Ascending aorta (tissue), 2 donors: ENCODE measurements around the gene TEDDM1. TPM values are rescaled to one million over a fixed set of nuclear protein-coding genes. Genes with fewer than 3 reads are reported as not detected.

Experiments
- DNase-seq, 2 donors: peaks; one replicate each; pipeline ENCODE4 v3.0.0-alpha.2; 2019; ENCODE audit warnings: low spot score in 2 of 2
- H3K27ac ChIP-seq, 2 donors: fragments of 200-600 bp; sonication (generic); one replicate each; pipeline ENCODE4 v1.5.1; 2016 to 2017; ENCODE audit warnings: mild to moderate bottlenecking in 1 of 2
- H3K27me3 ChIP-seq: fragments of 200-600 bp; sonication (generic); one replicate; pipeline ENCODE4 v1.5.1; 2017
- H3K36me3 ChIP-seq, 2 donors: fragments of 200-600 bp; sonication (generic); one replicate each; pipeline ENCODE4 v1.5.1; 2016
- H3K4me1 ChIP-seq, 2 donors: fragments of 200-600 bp; sonication (generic); one replicate each; pipeline ENCODE4 v1.5.1; 2016 to 2017; ENCODE audit warnings: mild to moderate bottlenecking in 1 of 2
- H3K4me3 ChIP-seq, 2 donors: fragments of 200-600 bp; sonication (generic); one replicate each; pipeline ENCODE4 v1.5.1; 2016 to 2017; ENCODE audit warnings: mild to moderate bottlenecking in 1 of 2
- H3K9me3 ChIP-seq, 2 donors: fragments of 200-600 bp; sonication (generic); one replicate each; pipeline ENCODE4 v1.5.1; 2016
- intact Hi-C: fragments of 100-400 bp; cut with DNase I; formaldehyde crosslinking; loops from one replicate; pipeline ENCODE4 v1.15.1; 2023
- total RNA-seq: library from RNA; depleted of rRNA; stranded (reverse); fragments of >200 nt; gene quantifications from one replicate; pipeline ENCODE4 v1.1.0, GENCODE V29; 2016
- TF ChIP-seq, protein P1 (sequence below), 3 experiments: fragments of 200-600 bp in 2 of 3; fragments of 450-650 bp in 1 of 3; sonication (generic) in 2 of 3; IDR thresholded peaks; one replicate each; pipeline ENCODE4 v1.5.1; 2016 to 2019; ENCODE audit warnings: antibody characterized with exemption in 3 of 3, mild to moderate bottlenecking in 1 of 3, moderate library complexity in 1 of 3

Gene TEDDM1
- total RNA-seq, 1 donor from 2014 or later, result not detected

GRCh38 chr1:182376936-182377574 is 23.4 kb downstream of the TEDDM1 start:
- no peaks in the 10 kb centered on the region for H3K9me3 ChIP-seq
- H3K4me1 ChIP-seq, result no peaks in the 10 kb centered on the region
- no peaks in the 10 kb centered on the region for H3K27me3 ChIP-seq
- H3K36me3 ChIP-seq, result peaks cover 0 to 9% of the 10 kb centered on the region in 2 donors
- no peak overlapping the region for H3K27ac ChIP-seq
- no peak for DNase-seq
- intact Hi-C loops, result no loop called here
- TF ChIP-seq, protein P1, sequence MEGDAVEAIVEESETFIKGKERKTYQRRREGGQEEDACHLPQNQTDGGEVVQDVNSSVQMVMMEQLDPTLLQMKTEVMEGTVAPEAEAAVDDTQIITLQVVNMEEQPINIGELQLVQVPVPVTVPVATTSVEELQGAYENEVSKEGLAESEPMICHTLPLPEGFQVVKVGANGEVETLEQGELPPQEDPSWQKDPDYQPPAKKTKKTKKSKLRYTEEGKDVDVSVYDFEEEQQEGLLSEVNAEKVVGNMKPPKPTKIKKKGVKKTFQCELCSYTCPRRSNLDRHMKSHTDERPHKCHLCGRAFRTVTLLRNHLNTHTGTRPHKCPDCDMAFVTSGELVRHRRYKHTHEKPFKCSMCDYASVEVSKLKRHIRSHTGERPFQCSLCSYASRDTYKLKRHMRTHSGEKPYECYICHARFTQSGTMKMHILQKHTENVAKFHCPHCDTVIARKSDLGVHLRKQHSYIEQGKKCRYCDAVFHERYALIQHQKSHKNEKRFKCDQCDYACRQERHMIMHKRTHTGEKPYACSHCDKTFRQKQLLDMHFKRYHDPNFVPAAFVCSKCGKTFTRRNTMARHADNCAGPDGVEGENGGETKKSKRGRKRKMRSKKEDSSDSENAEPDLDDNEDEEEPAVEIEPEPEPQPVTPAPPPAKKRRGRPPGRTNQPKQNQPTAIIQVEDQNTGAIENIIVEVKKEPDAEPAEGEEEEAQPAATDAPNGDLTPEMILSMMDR (IDR thresholded peaks at IDR 0.05), result no peak
- no peak overlapping the region for H3K4me3 ChIP-seq

DNA sequence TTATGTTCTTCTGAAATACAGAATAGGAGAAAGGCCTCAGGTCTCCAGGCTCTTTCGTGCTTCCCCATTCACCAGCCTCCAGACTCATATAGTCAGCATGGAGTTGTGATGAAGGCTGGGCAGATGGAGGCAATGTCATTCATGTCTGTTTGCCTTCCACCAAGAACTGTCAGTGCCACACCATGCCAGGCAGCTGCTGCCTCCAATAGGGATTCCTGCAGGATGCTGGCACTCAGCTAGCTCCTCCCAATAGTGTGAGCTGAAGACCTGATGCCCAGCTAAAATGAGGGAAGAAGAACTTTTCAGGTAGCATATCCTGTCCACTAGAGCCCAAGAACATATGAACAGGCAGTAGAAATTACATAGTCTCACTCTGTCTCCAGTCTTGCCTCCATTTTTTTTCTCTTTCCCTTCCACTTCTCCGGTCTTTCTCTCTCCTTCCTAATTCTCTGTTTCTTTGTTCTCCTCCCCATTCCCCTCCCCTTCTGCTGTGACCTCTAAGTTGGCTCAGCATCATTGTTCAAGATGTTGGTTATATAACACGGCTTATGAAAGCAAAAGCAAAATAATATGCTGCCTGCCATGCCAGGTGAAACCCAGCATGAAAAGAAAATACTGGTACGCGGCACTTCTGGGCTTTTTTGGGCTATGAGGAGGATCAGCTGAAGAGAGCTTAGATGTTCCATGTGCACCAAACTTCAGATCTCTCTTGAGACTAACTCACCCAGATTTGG is 26.2 kb downstream of the TEDDM1 start:
- intact Hi-C loops, result no loop called here
- no peak for DNase-seq
- Histone ChIP-seq H3K36me3 (no peaks in the 10 kb centered on the region), H3K4me3 (no peak overlapping the region), H3K4me1 (no peaks in the 10 kb centered on the region), H3K27ac (no peak overlapping the region), H3K9me3 (no peaks in the 10 kb centered on the region), H3K27me3 (no peaks in the 10 kb centered on the region)
- TF ChIP-seq, protein P1 (IDR thresholded peaks at IDR 0.05), result no peak

GRCh38 chr1:182370532-182370931 is 29.9 kb downstream of the TEDDM1 start:
- TF ChIP-seq, protein P1 (IDR thresholded peaks at IDR 0.05), result no peak
- no peaks in the 10 kb centered on the region for H3K4me1 ChIP-seq
- no peak overlapping the region for H3K4me3 ChIP-seq
- no peak overlapping the region for H3K27ac ChIP-seq
- intact Hi-C loops, result no loop called here
- H3K36me3 ChIP-seq, result no peaks in the 10 kb centered on the region
- H3K9me3 ChIP-seq, result no peaks in the 10 kb centered on the region
- no peaks in the 10 kb centered on the region for H3K27me3 ChIP-seq
- no peak for DNase-seq

- DNase-seq, result no peak
- Histone ChIP-seq H3K27ac (no peak overlapping the region), H3K27me3 (no peaks in the 10 kb centered on the region), H3K36me3 (no peaks in the 10 kb centered on the region), H3K9me3 (no peaks in the 10 kb centered on the region), H3K4me1 (no peaks in the 10 kb centered on the region), H3K4me3 (no peak overlapping the region)
- TF ChIP-seq, protein P1 (IDR thresholded peaks at IDR 0.05), result no peak
- intact Hi-C loops, result no loop called here
Observed at GRCh38 chr1:182368903-182369302, 31.6 kb downstream of the TEDDM1 start.

GRCh38 chr1:182368358-182368757 is 32.1 kb downstream of the TEDDM1 start:
- Histone ChIP-seq H3K9me3 (no peaks in the 10 kb centered on the region), H3K27ac (no peak overlapping the region), H3K4me1 (no peaks in the 10 kb centered on the region), H3K4me3 (no peak overlapping the region), H3K36me3 (no peaks in the 10 kb centered on the region), H3K27me3 (no peaks in the 10 kb centered on the region)
- intact Hi-C loops, result no loop called here
- TF ChIP-seq, protein P1 (IDR thresholded peaks at IDR 0.05), result no peak
- DNase-seq, result no peak
